Measurements from ENCODE around the gene SYNE4. TPM values are rescaled to one million over a fixed set of nuclear protein-coding genes. Genes with fewer than 3 reads are reported as not detected.

Gene SYNE4
- total RNA-seq, 1 experiment from 2014 or later: 0.20 TPM

GRCh38 chr19:36009220-36009619, 607 bp upstream of the SYNE4 start:
- DNase-seq: no peak
- no peak overlapping the region for H3K27ac ChIP-seq
- H3K9me3 ChIP-seq (replicated peaks): no peaks in the 10 kb centered on the region
- H3K27me3 ChIP-seq: no peaks in the 10 kb centered on the region
- no peaks in the 10 kb centered on the region for H3K36me3 ChIP-seq
- H3K4me1 ChIP-seq: no peaks in the 10 kb centered on the region
- no peak overlapping the region for H3K4me3 ChIP-seq

- Histone ChIP-seq H3K9me3 (replicated peaks) (no peaks in the 10 kb centered on the region), H3K4me1 (no peaks in the 10 kb centered on the region)
- DNase-seq: no peak
Measured at GRCh38 chr19:36006955-36007354, 1.7 kb downstream of the SYNE4 start.

GRCh38 chr19:36003284-36003683, 5.3 kb downstream of the SYNE4 start:
- Histone ChIP-seq H3K27me3 (no peaks in the 10 kb centered on the region), H3K36me3 (peaks cover 1% of the 10 kb centered on the region; the same call in 1 of the 2 replicates), H3K9me3 (replicated peaks) (no peaks in the 10 kb centered on the region), H3K4me3 (no peak overlapping the region), H3K27ac (no peak overlapping the region), H3K4me1 (no peaks in the 10 kb centered on the region)
- DNase-seq: no peak

More at GRCh38 chr19:36006955-36007354, 1.7 kb downstream of the SYNE4 start:
- Histone ChIP-seq H3K4me3 (no peak overlapping the region), H3K27ac (no peak overlapping the region), H3K27me3 (no peaks in the 10 kb centered on the region), H3K36me3 (no peaks in the 10 kb centered on the region)

- no peak for DNase-seq
- H3K27ac ChIP-seq: no peak overlapping the region
- H3K36me3 ChIP-seq: peaks cover 5% of the 10 kb centered on the region; the same call in 1 of the 2 replicates
- H3K27me3 ChIP-seq: no peaks in the 10 kb centered on the region
- no peaks in the 10 kb centered on the region for H3K9me3 ChIP-seq (replicated peaks)
- no peaks in the 10 kb centered on the region for H3K4me1 ChIP-seq
- no peak overlapping the region for H3K4me3 ChIP-seq
Measured at GRCh38 chr19:36001605-36002004, 7.0 kb downstream of the SYNE4 start.

GRCh38 chr19:35996777-35997176, 11.8 kb downstream of the SYNE4 start:
- no peaks in the 10 kb centered on the region for H3K27me3 ChIP-seq
- H3K27ac ChIP-seq: no peak overlapping the region
- H3K9me3 ChIP-seq (replicated peaks): no peaks in the 10 kb centered on the region
- H3K36me3 ChIP-seq: peaks cover 5% of the 10 kb centered on the region; the same call in 1 of the 2 replicates
- H3K4me3 ChIP-seq: no peak overlapping the region
- peaks cover 3% of the 10 kb centered on the region; the same call in 1 of the 2 replicates for H3K4me1 ChIP-seq
- DNase-seq: no peak

- peak within 1 kb of the TSS; percentile 80 for H3K4me3 ChIP-seq
- peaks cover 5% of the 10 kb centered on the region; the same call in 1 of the 2 replicates for H3K36me3 ChIP-seq
- peaks cover 3% of the 10 kb centered on the region; the same call in 1 of the 2 replicates for H3K4me1 ChIP-seq
- peak within 1 kb of the TSS; percentile 58 for H3K27ac ChIP-seq
- H3K9me3 ChIP-seq (replicated peaks): no peaks in the 10 kb centered on the region
- H3K27me3 ChIP-seq: no peaks in the 10 kb centered on the region
- DNase-seq: peak; percentile 95 to 96
Measured at GRCh38 chr19:35995048-35995993, 13.3 kb downstream of the SYNE4 start, which contains the start of gene SDHAF1. Gene SDHAF1, plus strand, starts transcription at chr19:35995188. Its CDS starts 87 bp downstream, at chr19:35995275.

GRCh38 chr19:35993923-35994598, 14.6 kb downstream of the SYNE4 start:
- Histone ChIP-seq H3K27me3 (no peaks in the 10 kb centered on the region), H3K9me3 (replicated peaks) (no peaks in the 10 kb centered on the region), H3K27ac (no peak overlapping the region), H3K4me3 (no peak overlapping the region), H3K4me1 (peaks cover 3% of the 10 kb centered on the region; the same call in 1 of the 2 replicates), H3K36me3 (peaks cover 5% of the 10 kb centered on the region; the same call in 1 of the 2 replicates)
- no peak for DNase-seq

GRCh38 chr19:35992907-35993765, 15.5 kb downstream of the SYNE4 start:
- Histone ChIP-seq H3K36me3 (peaks cover 3% of the 10 kb centered on the region; the same call in 1 of the 2 replicates), H3K9me3 (replicated peaks) (0 out of 2 replicates have a peak, but pooled peaks cover 2% of the 10 kb centered on the region)

GRCh38 chr19:35991731-35992450, 16.7 kb downstream of the SYNE4 start:
- no peak overlapping the region for H3K27ac ChIP-seq
- no peaks in the 10 kb centered on the region for H3K27me3 ChIP-seq
- H3K4me1 ChIP-seq: peaks cover 3% of the 10 kb centered on the region; the same call in 1 of the 2 replicates
- H3K4me3 ChIP-seq: no peak overlapping the region
- DNase-seq: peak in 1 of 2 experiments; percentile 27
- H3K9me3 ChIP-seq (replicated peaks): 0 out of 2 replicates have a peak, but pooled peaks cover 2% of the 10 kb centered on the region
- H3K36me3 ChIP-seq: no peaks in the 10 kb centered on the region; the same call in 1 of the 2 replicates

More at GRCh38 chr19:35992907-35993765, 15.5 kb downstream of the SYNE4 start:
- H3K4me1 ChIP-seq: peaks cover 3% of the 10 kb centered on the region; the same call in 1 of the 2 replicates
- DNase-seq: no peak
- no peak overlapping the region for H3K27ac ChIP-seq
- no peaks in the 10 kb centered on the region for H3K27me3 ChIP-seq
- H3K4me3 ChIP-seq: no peak overlapping the region

- Histone ChIP-seq H3K27ac (no peak overlapping the region), H3K36me3 (no peaks in the 10 kb centered on the region), H3K27me3 (peaks cover 4% of the 10 kb centered on the region; the same call in 1 of the 2 replicates), H3K9me3 (replicated peaks) (0 out of 2 replicates have a peak, but pooled peaks cover 2% of the 10 kb centered on the region), H3K4me1 (peaks cover 2% of the 10 kb centered on the region; the same call in 1 of the 2 replicates), H3K4me3 (no peak overlapping the region)
- no peak for DNase-seq
Measured at GRCh38 chr19:35990771-35991730, 17.6 kb downstream of the SYNE4 start.

- Histone ChIP-seq H3K27ac (no peak overlapping the region), H3K36me3 (no peaks in the 10 kb centered on the region), H3K4me3 (no peak overlapping the region), H3K27me3 (peaks cover 4% of the 10 kb centered on the region; the same call in 1 of the 2 replicates), H3K4me1 (no peaks in the 10 kb centered on the region), H3K9me3 (replicated peaks) (0 out of 2 replicates have a peak, but pooled peaks cover 2% of the 10 kb centered on the region)
- no peak for DNase-seq
Measured at GRCh38 chr19:35990156-35990555, 18.5 kb downstream of the SYNE4 start.

GRCh38 chr19:35988824-35989223, 19.8 kb downstream of the SYNE4 start:
- Histone ChIP-seq H3K4me1 (no peaks in the 10 kb centered on the region), H3K27ac (no peak overlapping the region), H3K4me3 (no peak overlapping the region), H3K27me3 (peaks cover 4% of the 10 kb centered on the region; the same call in 1 of the 2 replicates), H3K36me3 (no peaks in the 10 kb centered on the region), H3K9me3 (replicated peaks) (0 out of 2 replicates have a peak, but pooled peaks cover 2% of the 10 kb centered on the region)
- no peak for DNase-seq

Measured in SJCRH30 (cell line).